SK-N-SH (cell line): ENCODE results near the gene TSPYL4.

ENCODE experiments used
- CTCF ChIP-seq: fragments of 200-600 bp; sonication (generic); IDR thresholded peaks from 2 replicates; pipeline ENCODE4 v1.6.1; 2017; ENCODE audit warnings: antibody characterized with exemption, mild to moderate bottlenecking, moderate library complexity
- POLR2AphosphoS5 ChIP-seq: IDR thresholded peaks from 2 replicates; pipeline ENCODE4 v1.6.1; 2012; ENCODE audit warnings: low read depth, low read length
- RFX5 ChIP-seq: IDR thresholded peaks from 2 replicates; pipeline ENCODE4 v1.6.1; 2012; ENCODE audit warnings: mild to moderate bottlenecking, improper control_type of control experiment, low read length

- TF ChIP-seq RFX5 = no peak
- no peak for TF ChIP-seq POLR2AphosphoS5
- TF ChIP-seq CTCF = no peak
These were observed 17.4 kb upstream of the TSPYL4 start for GRCh38 chr6:116271149-116271708.
